Breast epithelium (tissue), 4 donors: ENCODE data around the gene PIK3CD. TPM values are rescaled to one million over a fixed set of nuclear protein-coding genes. Genes with fewer than 3 reads are reported as not detected.
A peak's percentile ranks its signal among the peaks of the same experiment; 100 is the strongest.

ENCODE experiments used
- DNase-seq, 2 donors: peaks; one replicate each; pipeline ENCODE4 v3.0.0-alpha.2; 2019; ENCODE audit warnings: low spot score in 2 of 2
- H3K27ac ChIP-seq, 2 donors: fragments of 200-600 bp; sonication (generic) in 1 of 2; one replicate each; pipeline ENCODE4 v1.5.1; 2016 to 2019; ENCODE audit warnings: mild to moderate bottlenecking in 1 of 2
- H3K27me3 ChIP-seq, 2 donors: fragments of 200-600 bp; sonication (generic) in 1 of 2; one replicate each; pipeline versions ENCODE4 v1.5.1 to v1.6.0; 2017 to 2019; ENCODE audit warnings: control low read depth in 1 of 2, mild to moderate bottlenecking in 1 of 2
- H3K36me3 ChIP-seq: fragments of 200-600 bp; one replicate; pipeline ENCODE4 v1.5.1; 2019
- H3K4me1 ChIP-seq, 2 donors: fragments of 200-600 bp; sonication (generic); one replicate each; pipeline ENCODE4 v1.5.1; 2016 to 2019; ENCODE audit warnings: control low read depth in 1 of 2
- H3K4me3 ChIP-seq, 3 donors: fragments of 200-600 bp; sonication (generic); 1 replicate in 2 of 3; 2 replicates in 1 of 3; pipeline ENCODE4 v1.5.1; 2016 to 2019; ENCODE audit warnings: mild to moderate bottlenecking in 3 of 3, moderate library complexity in 2 of 3
- H3K9me3 ChIP-seq, 2 donors: fragments of 200-600 bp; sonication (generic) in 1 of 2; one replicate each; pipeline ENCODE4 v1.5.1; 2016 to 2019; ENCODE audit warnings: control low read depth in 1 of 2
- POLR2A ChIP-seq: fragments of 450-650 bp; IDR thresholded peaks from one replicate; pipeline ENCODE4 v1.6.1; 2016; ENCODE audit warnings: antibody characterized with exemption, mild to moderate bottlenecking, moderate library complexity
- POLR2AphosphoS5 ChIP-seq, 3 donors: sonication (generic); formaldehyde crosslinking; IDR thresholded peaks; one replicate each; pipeline ENCODE4 v1.6.1; 2017; ENCODE audit warnings: antibody characterized with exemption in 3 of 3
- intact Hi-C: fragments of 100-400 bp; cut with DNase I; formaldehyde crosslinking; loops from one replicate; pipeline ENCODE4 v1.15.1; 2023; ENCODE audit warnings: low total_unique reads
- total RNA-seq, 3 donors: library from RNA; depleted of rRNA; stranded (reverse); fragments of >200 nt; gene quantifications; one replicate each; pipeline ENCODE4 v1.1.0, GENCODE V29; 2016
- TF ChIP-seq, protein P1 (sequence below), 3 donors: fragments of 450-650 bp; IDR thresholded peaks; one replicate each; pipeline ENCODE4 v1.5.1; 2016 to 2017; ENCODE audit warnings: antibody characterized with exemption in 3 of 3, mild to moderate bottlenecking in 3 of 3, moderate library complexity in 3 of 3

Gene PIK3CD
- total RNA-seq, 3 donors from 2014 or later, result 8.2 to 12.1 (median 11.9) TPM

DNA sequence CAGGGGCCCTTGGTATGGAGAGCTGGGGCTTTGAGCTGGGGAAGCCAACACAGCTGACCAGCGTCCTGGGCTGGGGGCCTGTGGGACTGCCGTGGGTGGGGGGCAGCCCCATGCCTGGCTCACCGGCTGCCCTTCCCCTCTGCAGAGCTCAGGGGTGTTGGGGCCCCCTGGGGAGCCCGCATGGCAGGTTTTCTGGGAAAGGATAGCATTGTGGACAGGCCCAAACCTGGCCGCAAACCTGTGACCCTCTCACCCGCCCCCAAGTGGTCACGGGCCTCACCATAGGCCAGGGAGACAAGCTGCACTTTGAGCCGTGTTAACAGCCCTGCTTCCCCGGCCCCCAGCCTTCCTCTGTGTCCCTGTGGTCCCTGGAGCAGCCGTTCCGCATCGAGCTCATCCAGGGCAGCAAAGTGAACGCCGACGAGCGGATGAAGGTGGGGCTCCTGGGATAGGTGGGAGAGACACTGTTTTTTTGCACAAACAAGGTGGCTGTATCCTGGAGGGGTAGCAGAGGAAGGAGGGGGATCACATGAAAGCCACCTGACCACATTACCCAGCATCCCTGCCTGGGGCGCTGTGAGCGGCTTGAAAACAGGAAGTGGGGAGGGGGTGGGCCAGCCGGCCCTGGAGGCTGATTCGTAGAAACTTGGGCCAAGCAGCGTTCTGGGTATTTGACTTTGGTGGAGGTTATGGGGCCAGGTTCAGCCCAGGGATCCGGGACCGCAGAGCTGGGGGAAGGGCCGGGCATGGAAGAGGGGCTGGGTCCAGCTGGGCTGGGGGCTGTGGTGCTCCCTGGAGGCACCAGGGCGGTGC is 65.9 kb downstream of the PIK3CD start:
- Histone ChIP-seq H3K27me3 (no peaks in the 10 kb centered on the region), H3K4me1 (no peaks in the 10 kb centered on the region), H3K27ac (peak overlapping the region; percentile 76 to 80), H3K9me3 (no peaks in the 10 kb centered on the region), H3K36me3 (no peaks in the 10 kb centered on the region), H3K4me3 (peak overlapping the region in 2 of 3 donors; percentile 31 to 49)
- DNase-seq, result peak in 1 of 2 donors; percentile 83
- intact Hi-C loops, result no loop called here
- TF ChIP-seq POLR2AphosphoS5 (IDR thresholded peaks at IDR 0.05) (peak in 1 of 3 donors; percentile 30), POLR2A (no peak)
- TF ChIP-seq, protein P1, sequence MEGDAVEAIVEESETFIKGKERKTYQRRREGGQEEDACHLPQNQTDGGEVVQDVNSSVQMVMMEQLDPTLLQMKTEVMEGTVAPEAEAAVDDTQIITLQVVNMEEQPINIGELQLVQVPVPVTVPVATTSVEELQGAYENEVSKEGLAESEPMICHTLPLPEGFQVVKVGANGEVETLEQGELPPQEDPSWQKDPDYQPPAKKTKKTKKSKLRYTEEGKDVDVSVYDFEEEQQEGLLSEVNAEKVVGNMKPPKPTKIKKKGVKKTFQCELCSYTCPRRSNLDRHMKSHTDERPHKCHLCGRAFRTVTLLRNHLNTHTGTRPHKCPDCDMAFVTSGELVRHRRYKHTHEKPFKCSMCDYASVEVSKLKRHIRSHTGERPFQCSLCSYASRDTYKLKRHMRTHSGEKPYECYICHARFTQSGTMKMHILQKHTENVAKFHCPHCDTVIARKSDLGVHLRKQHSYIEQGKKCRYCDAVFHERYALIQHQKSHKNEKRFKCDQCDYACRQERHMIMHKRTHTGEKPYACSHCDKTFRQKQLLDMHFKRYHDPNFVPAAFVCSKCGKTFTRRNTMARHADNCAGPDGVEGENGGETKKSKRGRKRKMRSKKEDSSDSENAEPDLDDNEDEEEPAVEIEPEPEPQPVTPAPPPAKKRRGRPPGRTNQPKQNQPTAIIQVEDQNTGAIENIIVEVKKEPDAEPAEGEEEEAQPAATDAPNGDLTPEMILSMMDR (IDR thresholded peaks at IDR 0.05), result no peak

GRCh38 chr1:9718006-9718680 is 66.6 kb downstream of the PIK3CD start:
- Histone ChIP-seq H3K36me3 (no peaks in the 10 kb centered on the region), H3K9me3 (peaks cover 0 to 1% of the 10 kb centered on the region in 2 donors), H3K4me1 (no peaks in the 10 kb centered on the region), H3K27ac (peak overlapping the region; percentile 27 to 71), H3K4me3 (peak overlapping the region in 1 of 3 donors; percentile 49), H3K27me3 (no peaks in the 10 kb centered on the region)
- no peak for DNase-seq
- intact Hi-C loops, result no loop called here
- TF ChIP-seq POLR2AphosphoS5 (IDR thresholded peaks at IDR 0.05), result no peak
- no peak for TF ChIP-seq POLR2A
- TF ChIP-seq, protein P1 (IDR thresholded peaks at IDR 0.05), result no peak

GRCh38 chr1:9719978-9720722 is 68.6 kb downstream of the PIK3CD start:
- intact Hi-C loops, result no loop called here
- no peak for TF ChIP-seq POLR2A
- TF ChIP-seq POLR2AphosphoS5 (IDR thresholded peaks at IDR 0.05), result no peak
- TF ChIP-seq, protein P1 (IDR thresholded peaks at IDR 0.05), result no peak

GRCh38 chr1:9720785-9721605 is 69.5 kb downstream of the PIK3CD start:
- TF ChIP-seq POLR2A, result no peak
- no peak for TF ChIP-seq POLR2AphosphoS5 (IDR thresholded peaks at IDR 0.05)
- TF ChIP-seq, protein P1 (IDR thresholded peaks at IDR 0.05), result no peak
- Histone ChIP-seq H3K4me3 (no peak overlapping the region), H3K36me3 (no peaks in the 10 kb centered on the region), H3K27me3 (no peaks in the 10 kb centered on the region), H3K9me3 (peaks cover 0 to 7% of the 10 kb centered on the region in 2 donors), H3K27ac (peak overlapping the region; percentile 7 to 33), H3K4me1 (no peaks in the 10 kb centered on the region)
- no peak for DNase-seq
- intact Hi-C loops, result no loop called here

More at GRCh38 chr1:9719978-9720722, 68.6 kb downstream of the PIK3CD start:
- Histone ChIP-seq H3K36me3 (no peaks in the 10 kb centered on the region), H3K9me3 (peaks cover 0 to 7% of the 10 kb centered on the region in 2 donors), H3K27me3 (no peaks in the 10 kb centered on the region), H3K4me3 (no peak overlapping the region), H3K4me1 (no peaks in the 10 kb centered on the region), H3K27ac (no peak overlapping the region)
- no peak for DNase-seq
